Hepatocyte (in vitro differentiated cells): ENCODE measurements around the gene GMDS. TPM values are rescaled to one million over a fixed set of nuclear protein-coding genes. Genes with fewer than 3 reads are reported as not detected.

Experiments used
- DNase-seq: peaks from one replicate; pipeline ENCODE4 v3.0.0-alpha.2; 2016; ENCODE audit warnings: low spot score
- H2AFZ ChIP-seq: fragments of 200-600 bp; sonication (generic); 2 replicates; pipeline ENCODE4 v1.6.0; 2016; ENCODE audit warnings: antibody characterized with exemption, mild to moderate bottlenecking
- H3K27ac ChIP-seq: fragments of 200-600 bp; sonication (generic); 2 replicates; pipeline ENCODE4 v1.5.1; 2016; ENCODE audit warnings: mild to moderate bottlenecking
- H3K27me3 ChIP-seq: fragments of 200-600 bp; sonication (generic); 2 replicates; pipeline ENCODE4 v1.6.1; 2016
- H3K36me3 ChIP-seq: fragments of 200-600 bp; sonication (generic); replicated peaks from 2 replicates; pipeline ENCODE4 v1.5.1; 2016; ENCODE audit warnings: low read depth; ENCODE audit not compliant: insufficient read depth
- H3K4me1 ChIP-seq: fragments of 200-600 bp; sonication (generic); 2 replicates; pipeline ENCODE4 v1.5.1; 2016; ENCODE audit warnings: mild to moderate bottlenecking, moderate library complexity; ENCODE audit not compliant: insufficient read depth
- H3K4me2 ChIP-seq: fragments of 200-600 bp; sonication (generic); 2 replicates; pipeline ENCODE4 v1.6.0; 2016
- H3K4me3 ChIP-seq: fragments of 200-600 bp; sonication (generic); 2 replicates; pipeline ENCODE4 v1.5.1; 2016; ENCODE audit warnings: mild to moderate bottlenecking
- H3K79me2 ChIP-seq: fragments of 200-600 bp; sonication (generic); 2 replicates; pipeline ENCODE4 v1.6.0; 2017; ENCODE audit warnings: mild to moderate bottlenecking
- H3K9me2 ChIP-seq: fragments of 200-600 bp; sonication (generic); replicated peaks from 2 replicates; pipeline ENCODE4 v1.6.0; 2017; ENCODE audit warnings: mild to moderate bottlenecking; ENCODE audit not compliant: insufficient read depth
- H3K9me3 ChIP-seq: fragments of 200-600 bp; sonication (generic); 2 replicates; pipeline ENCODE4 v1.5.1; 2016; ENCODE audit warnings: low read depth, mild to moderate bottlenecking
- H4K20me1 ChIP-seq: fragments of 200-600 bp; sonication (generic); 2 replicates; pipeline ENCODE4 v1.6.0; 2016; ENCODE audit warnings: mild to moderate bottlenecking; ENCODE audit not compliant: insufficient read depth, poor library complexity, severe bottlenecking
- EZH2 ChIP-seq: fragments of 200-600 bp; sonication (generic); IDR thresholded peaks from 2 replicates; pipeline ENCODE4 v1.6.1; 2016; ENCODE audit warnings: antibody characterized with exemption, mild to moderate bottlenecking, borderline replicate concordance
- EZH2phosphoT487 ChIP-seq: fragments of 200-600 bp; sonication (generic); IDR thresholded peaks from one replicate; pipeline ENCODE4 v1.6.1; 2018; ENCODE audit warnings: antibody characterized with exemption, mild to moderate bottlenecking, low read depth, moderate library complexity; ENCODE audit not compliant: unreplicated experiment, severe bottlenecking
- WGBS: methylation state at CpG from one replicate; pipeline ENCODE4 v1.1.6; 2016; ENCODE audit warnings: low lambda C conversion rate; ENCODE audit errors: missing lambda C conversion rate; 5-methylcytosine and 5-hydroxymethylcytosine counted together
- polyA plus RNA-seq: library from polyadenylated mRNA; unstranded; fragments of >200 nt; fragmentation: Nextera tagmentation; extraction: Ambion mirVana; gene quantifications from 2 replicates; pipeline ENCODE4 v1.2.1, GENCODE V29; 2016
- total RNA-seq: library from RNA; depleted of rRNA; stranded (reverse); fragments of >200 nt; gene quantifications from 2 replicates; pipeline ENCODE4 v1.2.3, GENCODE V29; 2014
- TF ChIP-seq, protein P1 (sequence below): fragments of 200-600 bp; sonication (generic); IDR thresholded peaks from 2 replicates; pipeline ENCODE4 v1.5.1; 2016; ENCODE audit warnings: antibody characterized with exemption, mild to moderate bottlenecking; ENCODE audit not compliant: poor library complexity

The GMDS gene
- total and polyA plus RNA-seq, 2 experiments from 2014 or later, result 20.7 to 32.6 TPM

DNA sequence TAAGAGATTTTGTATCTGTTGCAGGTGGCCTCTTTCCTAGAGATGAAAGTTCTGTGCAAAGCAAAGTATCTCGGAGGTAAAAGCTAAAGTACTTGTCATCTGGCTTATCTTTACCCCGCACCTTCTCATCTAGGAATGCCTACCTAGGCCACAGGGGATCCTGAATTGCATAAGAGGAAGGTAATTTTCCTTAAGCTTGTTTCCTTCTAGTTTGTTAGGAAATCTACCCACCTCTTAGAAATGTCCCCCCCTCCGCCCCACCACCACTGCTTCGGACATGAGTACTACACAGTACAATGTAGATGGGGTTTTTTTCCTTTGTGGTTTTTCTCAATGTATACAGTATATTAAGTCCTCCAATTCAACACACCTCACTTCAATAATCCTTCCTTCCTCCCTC, 614.2 kb downstream of the GMDS start:
- no peak for DNase-seq
- TF ChIP-seq, protein P1, sequence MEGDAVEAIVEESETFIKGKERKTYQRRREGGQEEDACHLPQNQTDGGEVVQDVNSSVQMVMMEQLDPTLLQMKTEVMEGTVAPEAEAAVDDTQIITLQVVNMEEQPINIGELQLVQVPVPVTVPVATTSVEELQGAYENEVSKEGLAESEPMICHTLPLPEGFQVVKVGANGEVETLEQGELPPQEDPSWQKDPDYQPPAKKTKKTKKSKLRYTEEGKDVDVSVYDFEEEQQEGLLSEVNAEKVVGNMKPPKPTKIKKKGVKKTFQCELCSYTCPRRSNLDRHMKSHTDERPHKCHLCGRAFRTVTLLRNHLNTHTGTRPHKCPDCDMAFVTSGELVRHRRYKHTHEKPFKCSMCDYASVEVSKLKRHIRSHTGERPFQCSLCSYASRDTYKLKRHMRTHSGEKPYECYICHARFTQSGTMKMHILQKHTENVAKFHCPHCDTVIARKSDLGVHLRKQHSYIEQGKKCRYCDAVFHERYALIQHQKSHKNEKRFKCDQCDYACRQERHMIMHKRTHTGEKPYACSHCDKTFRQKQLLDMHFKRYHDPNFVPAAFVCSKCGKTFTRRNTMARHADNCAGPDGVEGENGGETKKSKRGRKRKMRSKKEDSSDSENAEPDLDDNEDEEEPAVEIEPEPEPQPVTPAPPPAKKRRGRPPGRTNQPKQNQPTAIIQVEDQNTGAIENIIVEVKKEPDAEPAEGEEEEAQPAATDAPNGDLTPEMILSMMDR, result no peak
- TF ChIP-seq EZH2 (no peak), EZH2phosphoT487 (no peak)
- no peaks in the 10 kb centered on the region for H3K36me3 ChIP-seq
- H2AFZ ChIP-seq, result no peak overlapping the region
- no peaks in the 10 kb centered on the region for H3K4me1 ChIP-seq
- H3K4me3 ChIP-seq, result no peak overlapping the region
- H3K27me3 ChIP-seq, result peaks cover 36% of the 10 kb centered on the region
- H3K27ac ChIP-seq, result no peak overlapping the region
- H3K4me2 ChIP-seq, result no peak overlapping the region
- H4K20me1 ChIP-seq, result no peaks in the 10 kb centered on the region
- H3K79me2 ChIP-seq, result no peaks in the 10 kb centered on the region
- 86% methylated on average over 4 of the region's 4 CpGs for WGBS
- no peaks in the 10 kb centered on the region for H3K9me3 ChIP-seq
- H3K9me2 ChIP-seq, result no peaks in the 10 kb centered on the region

DNA sequence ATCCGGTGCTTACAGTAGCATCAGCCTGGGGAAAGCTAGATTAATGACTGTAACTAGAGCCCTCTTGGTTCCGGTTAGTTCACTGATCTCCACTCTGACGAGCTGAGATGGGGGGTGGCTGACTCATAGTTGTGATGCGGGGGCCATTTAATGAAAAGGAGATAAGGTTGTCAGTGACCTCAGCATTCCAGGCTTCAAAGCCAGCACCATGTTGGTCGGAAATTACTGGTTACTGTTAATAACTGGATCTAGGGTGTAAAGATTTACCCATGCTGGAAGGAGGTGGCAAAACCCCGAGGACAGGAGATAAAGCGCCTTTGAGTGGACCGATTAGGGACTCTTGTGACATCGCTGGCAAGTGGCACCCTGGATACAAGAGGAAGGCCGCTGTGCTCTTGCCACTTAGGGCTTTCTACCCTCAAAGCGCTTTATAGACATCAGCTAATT, 614.6 kb downstream of the GMDS start:
- 70% methylated on average over 11 of the region's 11 CpGs for WGBS
- TF ChIP-seq EZH2, result no peak
- TF ChIP-seq EZH2phosphoT487, result no peak
- TF ChIP-seq, protein P1, result no peak
- H3K27ac ChIP-seq, result no peak overlapping the region
- H3K9me2 ChIP-seq, result no peaks in the 10 kb centered on the region
- H3K4me1 ChIP-seq, result no peaks in the 10 kb centered on the region
- no peaks in the 10 kb centered on the region for H3K36me3 ChIP-seq
- H2AFZ ChIP-seq, result no peak overlapping the region
- H3K27me3 ChIP-seq, result peaks cover 40% of the 10 kb centered on the region
- H3K9me3 ChIP-seq, result no peaks in the 10 kb centered on the region
- H4K20me1 ChIP-seq, result no peaks in the 10 kb centered on the region
- H3K4me2 ChIP-seq, result no peak overlapping the region
- no peaks in the 10 kb centered on the region for H3K79me2 ChIP-seq
- no peak overlapping the region for H3K4me3 ChIP-seq
- DNase-seq, result no peak

DNA sequence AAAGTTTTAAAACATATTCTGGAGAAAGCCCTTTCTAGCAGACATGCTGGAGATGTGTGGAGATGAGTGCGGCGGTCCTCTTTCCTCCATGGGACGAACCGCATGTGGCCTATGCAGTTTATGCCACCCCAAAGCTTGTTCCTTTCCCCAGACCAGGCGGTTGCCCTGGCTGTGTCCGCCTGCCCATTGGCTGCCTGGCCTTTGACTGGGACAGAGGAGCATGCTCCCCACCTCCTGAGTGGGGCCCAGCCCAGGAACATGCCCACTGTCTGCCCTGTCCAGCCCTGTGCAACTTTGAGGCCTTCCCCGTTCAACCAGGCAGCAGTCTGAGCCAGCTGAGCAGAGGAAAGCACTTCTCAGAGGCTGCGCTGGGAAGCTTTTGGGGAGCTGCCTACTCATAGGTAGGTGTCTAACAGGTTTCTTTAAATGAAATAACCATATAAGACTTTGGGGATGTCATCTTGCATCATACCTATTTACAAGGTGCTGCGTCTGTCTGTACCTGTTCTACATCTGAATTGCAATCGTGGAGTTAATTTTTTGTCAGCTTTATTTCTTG, 615.1 kb downstream of the GMDS start:
- no peaks in the 10 kb centered on the region for H3K9me3 ChIP-seq
- H3K36me3 ChIP-seq, result no peaks in the 10 kb centered on the region
- peaks cover 1% of the 10 kb centered on the region for H3K4me1 ChIP-seq
- DNase-seq, result no peak
- no peaks in the 10 kb centered on the region for H4K20me1 ChIP-seq
- H2AFZ ChIP-seq, result no peak overlapping the region
- TF ChIP-seq, protein P1, result no peak
- TF ChIP-seq EZH2 (no peak), EZH2phosphoT487 (no peak)
- no peaks in the 10 kb centered on the region for H3K9me2 ChIP-seq
- H3K4me3 ChIP-seq, result no peak overlapping the region
- H3K79me2 ChIP-seq, result no peaks in the 10 kb centered on the region
- peaks cover 46% of the 10 kb centered on the region for H3K27me3 ChIP-seq
- no peak overlapping the region for H3K27ac ChIP-seq
- H3K4me2 ChIP-seq, result no peak overlapping the region
- 94% methylated on average over 10 of the region's 10 CpGs for WGBS

DNA sequence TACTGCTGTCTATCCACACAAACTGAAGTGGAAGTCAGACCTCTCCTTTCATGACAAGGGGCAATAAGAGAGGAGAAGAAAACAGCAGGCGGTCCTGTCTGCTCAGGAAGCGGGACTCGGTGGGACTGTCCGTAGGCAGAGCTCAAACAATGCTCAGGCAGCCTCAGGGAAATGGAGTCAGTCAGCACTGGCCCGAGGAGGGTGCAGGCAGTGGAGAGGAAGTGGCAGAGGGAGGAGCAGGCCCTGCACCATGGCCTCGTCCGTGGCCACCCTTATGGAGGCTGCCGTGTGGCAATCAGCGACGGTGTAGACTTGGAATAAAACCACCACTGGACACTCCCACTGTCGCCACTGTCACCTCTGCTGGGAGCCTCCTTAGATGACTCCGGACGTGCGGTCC, 616.1 kb downstream of the GMDS start:
- H3K4me2 ChIP-seq, result no peak overlapping the region
- WGBS, result 90% methylated on average over 14 of the region's 14 CpGs

More for the DNA sequence above, 616.1 kb downstream of the GMDS start:
- H3K27me3 ChIP-seq, result peaks cover 55% of the 10 kb centered on the region
- H3K4me3 ChIP-seq, result no peak overlapping the region
- H3K9me2 ChIP-seq, result no peaks in the 10 kb centered on the region
- H3K79me2 ChIP-seq, result no peaks in the 10 kb centered on the region
- DNase-seq, result no peak
- no peak for TF ChIP-seq EZH2phosphoT487
- TF ChIP-seq, protein P1, result no peak
- TF ChIP-seq EZH2, result no peak
- H3K27ac ChIP-seq, result no peak overlapping the region
- peaks cover 11% of the 10 kb centered on the region for H3K4me1 ChIP-seq
- H2AFZ ChIP-seq, result no peak overlapping the region
- H3K9me3 ChIP-seq, result no peaks in the 10 kb centered on the region
- H4K20me1 ChIP-seq, result no peaks in the 10 kb centered on the region
- no peaks in the 10 kb centered on the region for H3K36me3 ChIP-seq
